HepG2 (cell line): Measurements from ENCODE around the gene PMEL.

Experiments used
- HES4 ChIP-seq: sonication (generic); formaldehyde crosslinking; IDR thresholded peaks from 2 replicates; pipeline ENCODE4 v1.9.0; 2021; ENCODE audit warnings: mild to moderate bottlenecking, missing genetic modification reagents, borderline replicate concordance
- POLR2A ChIP-seq, 2 experiments: IDR thresholded peaks; 2 replicates each; pipeline ENCODE4 v1.6.1; 2011; ENCODE audit warnings: low read depth in 2 of 2, low read length in 2 of 2, mild to moderate bottlenecking in 1 of 2, moderate library complexity in 1 of 2; ENCODE audit not compliant: insufficient read depth in 1 of 2
- SETDB1 ChIP-seq: sonication (generic); formaldehyde crosslinking; IDR thresholded peaks from 2 replicates; pipeline ENCODE4 v1.5.1; 2020; ENCODE audit warnings: missing genetic modification reagents, mild to moderate bottlenecking, borderline replicate concordance
- TF ChIP-seq, protein P1 (sequence below): sonication (generic); formaldehyde crosslinking; IDR thresholded peaks from 2 replicates; pipeline ENCODE4 v1.4.0; 2020; ENCODE audit warnings: mild to moderate bottlenecking, missing genetic modification reagents

- no peak for TF ChIP-seq SETDB1 (CRISPR knock-in tag)
- TF ChIP-seq, protein P1, sequence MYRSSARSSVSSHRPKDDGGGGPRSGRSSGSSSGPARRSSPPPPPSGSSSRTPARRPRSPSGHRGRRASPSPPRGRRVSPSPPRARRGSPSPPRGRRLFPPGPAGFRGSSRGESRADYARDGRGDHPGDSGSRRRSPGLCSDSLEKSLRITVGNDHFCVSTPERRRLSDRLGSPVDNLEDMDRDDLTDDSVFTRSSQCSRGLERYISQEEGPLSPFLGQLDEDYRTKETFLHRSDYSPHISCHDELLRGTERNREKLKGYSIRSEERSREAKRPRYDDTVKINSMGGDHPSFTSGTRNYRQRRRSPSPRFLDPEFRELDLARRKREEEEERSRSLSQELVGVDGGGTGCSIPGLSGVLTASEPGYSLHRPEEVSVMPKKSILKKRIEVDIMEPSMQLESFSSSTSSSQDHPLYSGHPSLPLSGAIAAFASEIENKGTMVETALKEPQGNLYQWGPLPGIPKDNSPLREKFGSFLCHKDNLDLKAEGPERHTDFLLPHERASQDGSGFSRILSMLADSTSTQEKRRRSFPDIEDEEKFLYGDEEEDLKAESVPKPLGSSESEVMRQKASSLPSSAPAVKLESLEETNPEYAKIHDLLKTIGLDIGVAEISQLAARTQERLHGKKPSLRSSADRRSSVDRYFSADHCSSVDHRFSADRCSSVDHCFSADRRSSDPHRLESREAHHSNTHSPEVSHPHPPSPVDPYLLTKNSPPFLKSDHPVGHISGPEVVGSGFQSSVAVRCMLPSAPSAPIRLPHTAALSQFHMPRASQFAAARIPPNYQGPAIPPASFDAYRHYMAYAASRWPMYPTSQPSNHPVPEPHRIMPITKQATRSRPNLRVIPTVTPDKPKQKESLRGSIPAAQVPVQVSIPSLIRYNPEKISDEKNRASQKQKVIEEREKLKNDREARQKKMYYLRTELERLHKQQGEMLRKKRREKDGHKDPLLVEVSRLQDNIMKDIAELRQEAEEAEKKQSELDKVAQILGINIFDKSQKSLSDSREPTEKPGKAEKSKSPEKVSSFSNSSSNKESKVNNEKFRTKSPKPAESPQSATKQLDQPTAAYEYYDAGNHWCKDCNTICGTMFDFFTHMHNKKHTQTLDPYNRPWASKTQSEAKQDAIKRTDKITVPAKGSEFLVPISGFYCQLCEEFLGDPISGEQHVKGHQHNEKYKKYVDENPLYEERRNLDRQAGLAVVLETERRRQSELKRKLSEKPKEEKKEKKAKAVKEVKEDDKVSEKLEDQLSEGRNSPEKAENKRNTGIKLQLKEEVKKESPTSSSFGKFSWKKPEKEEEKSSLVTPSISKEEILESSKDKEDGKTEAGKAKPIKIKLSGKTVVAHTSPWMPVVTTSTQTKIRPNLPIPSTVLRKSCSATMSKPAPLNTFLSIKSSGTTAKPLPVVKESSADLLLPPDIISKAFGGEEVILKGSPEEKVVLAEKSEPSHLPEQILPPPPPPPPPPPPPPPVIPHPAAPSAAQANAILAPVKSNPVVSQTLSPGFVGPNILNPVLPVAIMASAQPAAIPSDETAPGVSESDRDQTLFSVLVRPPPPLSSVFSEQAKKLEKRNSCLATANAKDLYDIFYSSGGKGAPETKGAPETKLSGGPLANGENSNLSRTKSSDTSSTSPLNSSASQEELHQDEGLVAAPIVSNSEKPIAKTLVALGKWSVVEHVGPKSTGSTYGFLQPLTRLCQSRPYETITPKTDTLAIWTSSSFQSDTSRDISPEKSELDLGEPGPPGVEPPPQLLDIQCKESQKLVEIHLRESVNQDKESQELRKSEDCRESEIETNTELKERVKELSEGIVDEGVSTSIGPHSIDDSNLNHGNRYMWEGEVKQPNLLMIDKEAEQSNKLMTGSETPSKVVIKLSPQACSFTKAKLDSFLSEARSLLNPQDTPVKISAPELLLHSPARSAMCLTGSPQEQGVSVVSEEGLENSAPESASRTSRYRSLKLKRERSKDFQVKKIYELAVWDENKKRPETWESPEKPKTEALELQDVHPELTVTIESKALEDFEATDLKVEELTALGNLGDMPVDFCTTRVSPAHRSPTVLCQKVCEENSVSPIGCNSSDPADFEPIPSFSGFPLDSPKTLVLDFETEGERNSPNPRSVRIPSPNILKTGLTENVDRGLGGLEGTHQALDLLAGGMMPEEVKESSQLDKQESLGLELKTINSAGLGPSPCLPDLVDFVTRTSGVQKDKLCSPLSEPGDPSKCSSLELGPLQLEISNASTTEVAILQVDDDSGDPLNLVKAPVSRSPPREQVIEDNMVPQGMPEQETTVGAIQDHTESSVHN (CRISPR knock-in tag), result no peak
- TF ChIP-seq HES4 (CRISPR knock-in tag), result no peak
- TF ChIP-seq POLR2A (IDR thresholded peaks at IDR 0.05; ENCODE audit: insufficient read depth in 1 of 2, low read depth in 2 of 2, low read length in 2 of 2), result no peak
These were observed 10.5 kb downstream of the PMEL start for GRCh38 chr12:55955344-55955743.
